ENCODE measurements around the gene CLC. TPM values are rescaled to one million over a fixed set of nuclear protein-coding genes. Genes with fewer than 3 reads are reported as not detected.
"Not testable (repeated sequence)": the region's sequence is repeated elsewhere in the genome, so short reads cannot be mapped to it uniquely, and the experiment has no call there.

CLC gene
- total and polyA plus RNA-seq, 4 donors, result 0.30 to 4.6 (median 1.1) TPM

- no peak overlapping the region for H3K27ac ChIP-seq (ENCODE audit: low read depth in 1 of 2, low read length in 1 of 2)
- ATAC-seq (ENCODE audit: insufficient read depth, low FRiP score) (no peak), DNase-seq (no peak)
- peaks cover 0 to 2% (median 0%) of the 10 kb centered on the region in 4 donors for H3K9me3 ChIP-seq (ENCODE audit: control insufficient read depth in 4 of 4, insufficient read depth in 3 of 4, low read length in 3 of 4)
- no peak overlapping the region for H3K4me3 ChIP-seq
- 80 to 81% methylated on average over 10 of the region's 10 CpGs for WGBS, 2 donors
- peaks cover 0 to 3% (median 0%) of the 10 kb centered on the region in 3 donors for H3K27me3 ChIP-seq (ENCODE audit: control insufficient read depth in 3 of 3, insufficient read depth in 3 of 3, low read length in 2 of 3)
- H3K9ac ChIP-seq (ENCODE audit: insufficient read depth in 1 of 2, low read length in 2 of 2), result no peak overlapping the region
- TF ChIP-seq CTCF (IDR thresholded peaks at IDR 0.05; ENCODE audit: control extremely low read depth, extremely low read depth), result no peak
- no peaks in the 10 kb centered on the region for H3K4me1 ChIP-seq (ENCODE audit: control insufficient read depth in 5 of 5, insufficient read depth in 5 of 5, low read length in 5 of 5)
- H3K36me3 ChIP-seq (ENCODE audit: control insufficient read depth in 4 of 4, insufficient read depth in 4 of 4, low read length in 4 of 4), result no peaks in the 10 kb centered on the region
These were observed 10.6 kb downstream of the CLC start for GRCh38 chr19:39727070-39727800.

- H3K9me3 ChIP-seq (ENCODE audit: control insufficient read depth in 4 of 4, insufficient read depth in 3 of 4, low read length in 3 of 4), result peaks cover 0 to 2% (median 0%) of the 10 kb centered on the region in 4 donors
- H3K4me1 ChIP-seq (ENCODE audit: control insufficient read depth in 5 of 5, insufficient read depth in 5 of 5, low read length in 5 of 5), result no peaks in the 10 kb centered on the region
- no peaks in the 10 kb centered on the region for H3K36me3 ChIP-seq (ENCODE audit: control insufficient read depth in 4 of 4, insufficient read depth in 4 of 4, low read length in 4 of 4)
- TF ChIP-seq CTCF (IDR thresholded peaks at IDR 0.05; ENCODE audit: control extremely low read depth, extremely low read depth), result no peak
- ATAC-seq (ENCODE audit: insufficient read depth, low FRiP score), result no peak
- peaks cover 0 to 3% (median 0%) of the 10 kb centered on the region in 3 donors for H3K27me3 ChIP-seq (ENCODE audit: control insufficient read depth in 3 of 3, insufficient read depth in 3 of 3, low read length in 2 of 3)
- H3K4me3 ChIP-seq, result no peak overlapping the region
- H3K27ac ChIP-seq (ENCODE audit: low read depth in 1 of 2, low read length in 1 of 2), result no peak overlapping the region
- no peak for DNase-seq
- no peak overlapping the region for H3K9ac ChIP-seq (ENCODE audit: insufficient read depth in 1 of 2, low read length in 2 of 2)
These were observed 11.8 kb downstream of the CLC start for GRCh38 chr19:39725995-39726394.

- H3K9ac ChIP-seq (ENCODE audit: insufficient read depth in 1 of 2, low read length in 2 of 2); ATAC-seq (ENCODE audit: insufficient read depth, low FRiP score): not testable (repeated sequence)
- WGBS, 2 donors, result 73 to 89% methylated on average over 3 of the region's 3 CpGs
These were observed 17.7 kb downstream of the CLC start for GRCh38 chr19:39720144-39720543.

GRCh38 chr19:39710333-39710890 is 27.4 kb downstream of the CLC start:
- H3K4me3 ChIP-seq, result no peak overlapping the region
- H3K4me1 ChIP-seq (ENCODE audit: control insufficient read depth in 5 of 5, insufficient read depth in 5 of 5, low read length in 5 of 5), result no peaks in the 10 kb centered on the region
- no peak overlapping the region for H3K27ac ChIP-seq (ENCODE audit: low read depth in 1 of 2, low read length in 1 of 2)
- DNase-seq (no peak), ATAC-seq (ENCODE audit: insufficient read depth, low FRiP score) (no peak)
- 90 to 91% methylated on average over 4 of the region's 4 CpGs for WGBS, 2 donors
- H3K9me3 ChIP-seq (ENCODE audit: control insufficient read depth in 4 of 4, insufficient read depth in 3 of 4, low read length in 3 of 4), result no peaks in the 10 kb centered on the region
- no peaks in the 10 kb centered on the region for H3K36me3 ChIP-seq (ENCODE audit: control insufficient read depth in 4 of 4, insufficient read depth in 4 of 4, low read length in 4 of 4)
- H3K9ac ChIP-seq (ENCODE audit: insufficient read depth in 1 of 2, low read length in 2 of 2), result no peak overlapping the region
- TF ChIP-seq CTCF (IDR thresholded peaks at IDR 0.05; ENCODE audit: control extremely low read depth, extremely low read depth), result no peak
- H3K27me3 ChIP-seq (ENCODE audit: control insufficient read depth in 3 of 3, insufficient read depth in 3 of 3, low read length in 2 of 3), result peaks cover 0 to 7% (median 0%) of the 10 kb centered on the region in 3 donors

More at GRCh38 chr19:39720144-39720543, 17.7 kb downstream of the CLC start:
- H3K27me3 ChIP-seq (ENCODE audit: control insufficient read depth in 3 of 3, insufficient read depth in 3 of 3, low read length in 2 of 3); H3K9me3 ChIP-seq (ENCODE audit: control insufficient read depth in 4 of 4, insufficient read depth in 3 of 4, low read length in 3 of 4); H3K27ac ChIP-seq (ENCODE audit: low read depth in 1 of 2, low read length in 1 of 2); H3K4me1 ChIP-seq (ENCODE audit: control insufficient read depth in 5 of 5, insufficient read depth in 5 of 5, low read length in 5 of 5); DNase-seq; H3K4me3 ChIP-seq; H3K36me3 ChIP-seq (ENCODE audit: control insufficient read depth in 4 of 4, insufficient read depth in 4 of 4, low read length in 4 of 4): not testable (repeated sequence)

All from lung (tissue), 12 donors.